OCI-M1 (cell line): ENCODE results near the gene ARL14EP.
A peak's percentile ranks its signal among the peaks of the same experiment; 100 is the strongest.

ENCODE experiments used
- DNase-seq: peaks from one replicate; lab custom pipeline; 2025; lab: John Stamatoyannopoulos, UW

Gene ARL14EP

GRCh38 chr11:30326906-30327305 lies 4.0 kb downstream of the ARL14EP start:
- no peak for DNase-seq

GRCh38 chr11:30328681-30329080 lies 5.8 kb downstream of the ARL14EP start:
- no peak for DNase-seq

GRCh38 chr11:30329150-30329940 lies 6.4 kb downstream of the ARL14EP start:
- no peak for DNase-seq

GRCh38 chr11:30333405-30333804 lies 10.5 kb downstream of the ARL14EP start:
- peak; percentile 6 for DNase-seq

- DNase-seq = no peak
These were observed 19.8 kb downstream of the ARL14EP start for GRCh38 chr11:30342736-30343166.

GRCh38 chr11:30344085-30344484 lies 21.2 kb downstream of the ARL14EP start:
- DNase-seq = no peak

- no peak for DNase-seq
These were observed 22.7 kb downstream of the ARL14EP start for GRCh38 chr11:30345644-30346043.

GRCh38 chr11:30346068-30346688 lies 23.3 kb downstream of the ARL14EP start:
- DNase-seq = peak; percentile 81

DNA sequence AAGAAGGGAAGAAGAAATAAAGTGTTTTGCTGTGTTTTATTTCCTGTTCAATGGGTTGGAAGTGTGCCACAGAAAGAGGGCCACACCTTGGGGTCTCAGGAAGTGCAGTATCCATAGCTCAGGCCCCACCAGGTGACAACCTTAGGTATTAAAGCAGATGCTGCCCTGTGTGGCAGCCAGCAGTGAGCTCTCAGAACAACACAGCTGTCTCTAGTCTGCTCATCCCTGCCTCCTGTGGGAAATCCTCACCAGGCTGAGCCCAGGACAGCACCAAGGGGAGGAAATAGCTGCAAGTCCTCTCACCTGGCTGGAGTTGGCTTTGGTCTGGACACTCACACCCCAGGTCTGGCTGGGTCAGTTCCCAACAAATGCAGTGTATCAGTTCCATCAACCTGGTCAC lies 25.1 kb downstream of the ARL14EP start:
- DNase-seq = no peak

DNA sequence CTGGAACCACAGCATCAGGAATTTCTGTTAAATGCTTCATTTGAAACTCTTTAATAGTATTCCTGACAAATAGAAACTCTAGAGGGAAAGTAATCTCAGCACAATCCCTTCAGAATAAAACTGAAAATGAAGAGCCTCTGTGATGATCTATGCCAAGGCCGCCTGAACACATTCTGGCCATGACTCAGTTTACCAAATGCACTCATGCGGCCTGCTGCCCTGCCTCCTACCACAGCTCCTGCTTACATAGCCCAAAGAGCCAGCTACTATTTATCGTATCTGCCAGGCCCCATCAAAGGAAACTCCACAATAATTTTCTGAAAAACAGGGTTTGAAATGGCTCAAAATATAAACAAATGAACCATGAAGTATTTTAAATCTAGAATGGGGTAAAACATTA lies 27.0 kb downstream of the ARL14EP start:
- no peak for DNase-seq

- DNase-seq = no peak
These were observed 27.5 kb downstream of the ARL14EP start for GRCh38 chr11:30350384-30350783.

DNA sequence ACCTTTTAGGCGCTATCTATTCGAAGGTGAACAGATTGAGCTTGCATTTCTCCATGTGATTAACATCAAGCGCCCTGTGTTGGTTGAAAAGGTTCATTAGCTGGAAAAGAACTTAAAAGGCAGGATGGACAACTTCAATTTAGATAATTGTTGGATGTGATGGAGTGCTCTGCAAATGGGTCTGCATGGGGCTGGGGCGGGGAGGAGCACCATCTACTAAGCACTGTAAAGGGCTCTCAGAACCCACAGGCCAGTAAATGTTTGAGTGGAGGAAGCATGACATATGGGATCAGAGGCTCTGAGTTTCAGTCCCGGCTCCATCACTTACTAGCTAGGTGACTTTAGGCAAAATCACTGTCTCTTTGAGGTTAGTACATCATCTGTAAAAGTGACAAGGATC lies 28.2 kb downstream of the ARL14EP start:
- no peak for DNase-seq

DNA sequence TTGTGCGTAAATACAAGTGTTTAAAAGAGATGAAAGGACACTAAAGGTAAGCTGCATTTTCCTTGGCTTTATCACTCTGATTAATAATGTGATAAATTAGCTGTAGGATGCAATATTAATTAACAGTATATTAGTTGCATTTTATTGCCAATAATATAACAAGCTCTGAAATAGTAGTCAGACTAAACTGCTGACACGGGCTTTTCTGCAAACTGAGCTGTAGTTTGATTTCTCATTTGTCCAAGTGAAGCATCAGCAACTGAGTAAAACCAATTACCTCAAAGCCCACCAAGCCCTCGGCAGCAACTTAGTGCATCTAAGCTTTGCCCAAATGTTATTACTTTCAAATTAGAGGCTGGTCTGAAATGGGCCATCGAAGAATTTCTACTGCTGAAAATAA lies 33.5 kb downstream of the ARL14EP start:
- DNase-seq = no peak

- DNase-seq = no peak
These were observed 35.0 kb downstream of the ARL14EP start for GRCh38 chr11:30357872-30358271.

DNA sequence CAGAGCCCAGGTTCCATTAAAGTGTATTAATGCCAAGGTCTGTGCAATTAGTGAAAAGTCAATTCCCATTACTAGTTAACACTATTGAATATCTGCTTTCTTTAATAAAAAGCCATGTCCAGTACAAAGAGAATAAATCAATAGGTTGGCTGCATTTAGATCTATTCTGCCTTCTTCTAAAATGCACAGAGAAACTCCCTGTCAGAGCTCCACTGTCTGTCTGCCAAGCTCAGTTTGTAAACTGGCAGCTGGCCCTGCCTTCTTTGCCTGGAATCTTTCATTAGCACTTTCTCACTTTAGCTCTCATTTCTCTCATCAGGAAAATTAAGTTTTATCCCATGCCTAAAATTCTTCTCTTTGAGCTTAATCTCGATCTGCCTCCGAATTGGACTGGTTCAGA lies 35.6 kb downstream of the ARL14EP start:
- DNase-seq = no peak

GRCh38 chr11:30360741-30361140 lies 37.8 kb downstream of the ARL14EP start:
- DNase-seq = no peak

DNA sequence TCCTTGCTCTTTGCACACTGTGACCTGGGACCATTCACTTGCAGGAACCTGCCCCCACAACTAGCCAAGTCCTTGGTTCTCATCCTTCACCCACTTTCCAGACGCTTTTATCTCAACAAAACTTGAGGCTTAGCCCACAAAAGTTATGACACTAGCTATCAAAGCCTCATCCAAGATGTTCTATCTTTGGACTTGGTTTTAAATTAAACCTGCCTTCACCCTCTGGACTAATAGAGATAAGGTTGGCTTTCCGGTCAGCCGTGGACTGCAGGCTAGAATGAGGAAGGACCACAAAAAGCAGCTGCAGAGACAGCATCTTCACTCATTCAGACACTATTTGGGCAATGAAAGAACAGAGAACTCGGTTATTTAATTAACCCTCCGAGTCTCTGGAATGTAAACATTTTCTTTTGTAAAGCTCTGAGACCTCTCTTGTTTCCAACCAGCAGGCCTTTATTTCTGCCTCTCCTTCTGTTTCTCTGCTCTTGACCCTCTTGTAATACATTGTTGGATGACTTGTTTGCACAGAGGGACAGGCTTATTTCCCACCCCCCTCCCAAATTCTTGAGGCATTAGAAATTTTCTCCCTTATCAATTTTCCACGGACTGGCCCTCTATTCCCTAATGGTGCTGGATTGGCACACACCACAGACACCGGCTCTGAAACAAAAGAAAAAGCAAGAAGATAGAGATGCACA lies 41.4 kb downstream of the ARL14EP start:
- peak; percentile 84 for DNase-seq

DNA sequence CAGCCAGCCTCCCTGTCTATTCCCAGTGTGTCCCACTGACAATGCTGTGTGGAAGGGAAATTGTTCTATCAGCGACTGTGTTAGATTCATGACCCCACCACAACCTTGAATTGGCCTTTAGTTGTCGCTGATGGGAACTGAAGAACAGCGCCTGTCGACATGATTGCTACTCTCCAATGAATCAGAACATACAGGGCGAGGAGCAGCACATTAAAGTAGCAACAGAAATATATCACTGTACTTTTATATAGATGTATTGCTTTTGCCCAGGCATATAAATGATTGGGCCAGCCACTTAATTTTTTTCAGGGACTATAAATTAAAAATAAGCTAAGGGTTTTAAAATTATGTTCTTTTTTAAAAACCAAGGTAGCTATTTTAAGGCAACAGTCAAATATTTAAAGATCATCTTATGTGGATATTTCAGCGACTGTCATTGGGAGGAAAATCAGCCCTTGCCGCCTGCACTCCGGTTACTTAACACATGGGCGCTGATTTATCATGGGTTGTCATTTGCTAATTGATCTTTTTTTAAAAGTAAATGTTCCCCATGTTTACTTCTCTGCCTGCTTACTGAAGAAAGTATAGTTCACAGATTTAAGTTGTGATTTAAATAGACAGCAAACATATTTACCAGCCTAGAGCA lies 42.1 kb downstream of the ARL14EP start:
- DNase-seq = no peak

GRCh38 chr11:30365793-30366517 lies 43.1 kb downstream of the ARL14EP start:
- no peak for DNase-seq

GRCh38 chr11:30368394-30368793 lies 45.5 kb downstream of the ARL14EP start:
- DNase-seq = no peak

DNA sequence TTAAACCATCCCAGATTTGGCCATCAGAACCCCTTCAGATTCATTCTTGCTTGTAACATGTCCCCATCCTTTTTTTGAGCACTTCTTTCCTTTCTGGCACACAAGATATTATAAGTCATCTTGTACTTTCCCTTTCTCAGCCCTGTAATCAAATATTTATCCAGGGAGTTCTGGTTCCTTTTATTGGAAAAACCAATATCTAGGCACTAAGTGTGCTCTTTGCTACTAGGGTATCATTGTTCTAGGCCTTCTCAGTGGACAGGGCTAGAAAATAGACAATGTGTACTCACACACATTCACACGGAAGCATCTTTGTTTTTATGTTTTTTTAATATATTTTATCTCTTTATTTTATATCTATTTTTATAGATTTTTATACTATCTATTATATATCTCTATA lies 47.3 kb downstream of the ARL14EP start:
- DNase-seq = no peak

- DNase-seq = no peak
These were observed 54.4 kb downstream of the ARL14EP start for GRCh38 chr11:30377347-30377746.
